Measurements from ENCODE around the gene ACTR6.
"Not testable (repeated sequence)": the region's sequence is repeated elsewhere in the genome, so short reads cannot be mapped to it uniquely, and the experiment has no call there.

Gene ACTR6

GRCh38 chr12:100185361-100185894 lies 15.2 kb upstream of the ACTR6 start:
- no peak for DNase-seq

GRCh38 chr12:100186071-100186470 lies 14.5 kb upstream of the ACTR6 start:
- no peak for DNase-seq

GRCh38 chr12:100187068-100187467 lies 13.5 kb upstream of the ACTR6 start:
- DNase-seq, result no peak

GRCh38 chr12:100187857-100188519 lies 12.6 kb upstream of the ACTR6 start:
- no peak for DNase-seq

- DNase-seq, result not testable (repeated sequence)
Observed at GRCh38 chr12:100188888-100189635, 11.6 kb upstream of the ACTR6 start.

GRCh38 chr12:100189636-100190394 lies 10.8 kb upstream of the ACTR6 start:
- no peak for DNase-seq

GRCh38 chr12:100193085-100193484 lies 7.5 kb upstream of the ACTR6 start:
- no peak for DNase-seq

GRCh38 chr12:100197486-100197885 lies 3.1 kb upstream of the ACTR6 start:
- DNase-seq, result no peak

- no peak for DNase-seq
Observed at GRCh38 chr12:100199023-100199346, 1.6 kb upstream of the ACTR6 start.

GRCh38 chr12:100199347-100200149 lies 1.1 kb upstream of the ACTR6 start:
- DNase-seq, result peak; percentile 35 to 78

- DNase-seq, result no peak
Observed at GRCh38 chr12:100201604-100202423, 1.2 kb downstream of the ACTR6 start.

GRCh38 chr12:100207311-100207710 lies 6.7 kb downstream of the ACTR6 start:
- no peak for DNase-seq

GRCh38 chr12:100208834-100209233 lies 8.2 kb downstream of the ACTR6 start:
- DNase-seq, result no peak

- DNase-seq, result no peak
Observed at GRCh38 chr12:100211698-100212097, 11.1 kb downstream of the ACTR6 start.

GRCh38 chr12:100213016-100213891 lies 12.6 kb downstream of the ACTR6 start:
- no peak for DNase-seq

- DNase-seq, result no peak
Observed at GRCh38 chr12:100214518-100214917, 13.9 kb downstream of the ACTR6 start.

- DNase-seq, result no peak
Observed at GRCh38 chr12:100215209-100215608, 14.6 kb downstream of the ACTR6 start.

- no peak for DNase-seq
Observed at GRCh38 chr12:100216337-100216736, 15.7 kb downstream of the ACTR6 start.

- DNase-seq, result no peak
Observed at GRCh38 chr12:100219328-100220109, 18.9 kb downstream of the ACTR6 start.

GRCh38 chr12:100221523-100221922 lies 20.9 kb downstream of the ACTR6 start:
- DNase-seq, result no peak

Data from NCI-H524 (cell line).